Progenitor cell of endocrine pancreas (in vitro differentiated cells): ENCODE results near the gene HSPA1B. TPM values are rescaled to one million over a fixed set of nuclear protein-coding genes. Genes with fewer than 3 reads are reported as not detected.
A peak's percentile ranks its signal among the peaks of the same experiment; 100 is the strongest.

Experiments used
- DNase-seq: peaks from one replicate; pipeline ENCODE4 v3.0.0; 2021; ENCODE audit warnings: low spot score; ENCODE audit not compliant: unreplicated experiment
- H3K27ac Mint-ChIP-seq: 2 replicates; pipeline ENCODE4 v1.8.0; 2021; ENCODE audit warnings: mild to moderate bottlenecking, moderate library complexity, mixed read lengths
- H3K27me3 Mint-ChIP-seq: 2 replicates; pipeline ENCODE4 v1.8.0; 2021; ENCODE audit warnings: mixed read lengths
- H3K36me3 Mint-ChIP-seq: 2 replicates; pipeline ENCODE4 v1.8.0; 2022; ENCODE audit warnings: mixed read lengths; ENCODE audit not compliant: insufficient read depth
- H3K4me1 Mint-ChIP-seq: 2 replicates; pipeline ENCODE4 v1.8.0; 2021; ENCODE audit warnings: low read depth, mixed read lengths
- H3K4me3 Mint-ChIP-seq: 2 replicates; pipeline ENCODE4 v1.8.0; 2021; ENCODE audit warnings: low read depth, mild to moderate bottlenecking, moderate library complexity, mixed read lengths
- H3K9me3 Mint-ChIP-seq: 2 replicates; pipeline ENCODE4 v1.8.0; 2021; ENCODE audit warnings: low read depth, mixed read lengths
- CTCF ChIP-seq: fragments of 200-600 bp; sonication (generic); IDR thresholded peaks from one replicate; pipeline ENCODE4 v1.5.0; 2021; ENCODE audit warnings: antibody characterized with exemption, mild to moderate bottlenecking; ENCODE audit not compliant: unreplicated experiment
- total RNA-seq: library from RNA; stranded (reverse); gene quantifications from 2 replicates; pipeline ENCODE4 v1.2.1, GENCODE V29; 2021

Gene HSPA1B
- total RNA-seq, 1 donor from 2014 or later, result 165 TPM

GRCh38 chr6:31794866-31795615 is 32.5 kb upstream of the HSPA1B start:
- H3K36me3 Mint-ChIP-seq, result peaks cover 2% of the 10 kb centered on the region
- no peak for TF ChIP-seq CTCF
- H3K4me3 Mint-ChIP-seq, result peak overlapping the region; percentile 96
- H3K4me1 Mint-ChIP-seq, result peaks cover 10% of the 10 kb centered on the region
- H3K9me3 Mint-ChIP-seq, result no peaks in the 10 kb centered on the region
- DNase-seq, result no peak
- H3K27me3 Mint-ChIP-seq, result no peaks in the 10 kb centered on the region
- peak overlapping the region; percentile 98 for H3K27ac Mint-ChIP-seq

DNA sequence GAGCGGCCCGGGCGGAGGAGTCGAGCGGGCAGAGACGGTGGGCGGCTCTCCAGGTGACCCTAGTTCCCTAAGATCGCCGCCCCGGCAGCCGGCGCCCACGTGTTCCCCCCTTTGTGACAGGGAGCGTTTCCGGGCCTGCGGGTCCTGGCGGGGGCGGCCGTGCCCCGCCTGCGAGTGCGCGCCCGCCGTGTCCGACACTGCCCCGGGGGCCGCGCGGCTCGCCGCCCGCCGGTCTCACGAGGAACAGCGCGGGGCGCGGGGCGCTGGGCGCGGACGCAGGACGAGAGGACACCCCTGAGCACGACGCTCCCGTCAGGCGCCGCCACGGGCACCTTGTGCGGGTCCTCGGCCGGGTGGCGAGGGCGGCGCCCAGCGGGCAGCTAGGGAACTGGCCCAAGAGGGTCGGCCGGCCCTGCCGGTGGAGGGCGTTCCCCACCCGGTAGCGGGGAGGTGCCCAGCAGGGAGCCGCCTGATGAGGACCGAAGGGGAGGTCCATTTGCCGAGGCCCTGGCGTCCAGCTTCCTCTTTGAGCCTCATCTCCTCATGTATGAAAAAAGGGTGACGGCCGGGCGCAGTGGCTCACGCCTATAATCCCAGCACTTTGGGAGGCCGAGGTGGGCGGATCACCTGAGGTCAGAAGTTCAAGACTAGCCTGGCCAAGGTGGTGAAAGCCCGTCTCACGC is 31.8 kb upstream of the HSPA1B start, which contains the start of gene VARS1:
VARS1 (minus strand) TSS at position 137 of the 683 bp plus-strand sequence. CDS start 535 bp downstream, outside the sequence.
- Mint-ChIP-seq H3K4me1 (peaks cover 10% of the 10 kb centered on the region), H3K4me3 (peak within 1 kb of the TSS; percentile 96), H3K36me3 (peaks cover 2% of the 10 kb centered on the region), H3K9me3 (no peaks in the 10 kb centered on the region), H3K27me3 (no peaks in the 10 kb centered on the region), H3K27ac (peak within 1 kb of the TSS; percentile 98)
- DNase-seq, result peak; percentile 84
- TF ChIP-seq CTCF, result peak; percentile 77

- no peak for DNase-seq
- no peaks in the 10 kb centered on the region for H3K27me3 Mint-ChIP-seq
- no peak overlapping the region for H3K4me3 Mint-ChIP-seq
- no peaks in the 10 kb centered on the region for H3K9me3 Mint-ChIP-seq
- peak overlapping the region; percentile 18 for H3K27ac Mint-ChIP-seq
- H3K4me1 Mint-ChIP-seq, result peaks cover 8% of the 10 kb centered on the region
- no peak for TF ChIP-seq CTCF
- peaks cover 3% of the 10 kb centered on the region for H3K36me3 Mint-ChIP-seq
These were observed 30.5 kb upstream of the HSPA1B start for GRCh38 chr6:31796993-31797385.

- H3K4me3 Mint-ChIP-seq, result no peak overlapping the region
These were observed 29.9 kb upstream of the HSPA1B start for GRCh38 chr6:31797588-31797987.

More at GRCh38 chr6:31797588-31797987, 29.9 kb upstream of the HSPA1B start:
- no peaks in the 10 kb centered on the region for H3K27me3 Mint-ChIP-seq
- H3K27ac Mint-ChIP-seq, result no peak overlapping the region
- DNase-seq, result no peak
- H3K9me3 Mint-ChIP-seq, result no peaks in the 10 kb centered on the region
- peaks cover 3% of the 10 kb centered on the region for H3K36me3 Mint-ChIP-seq
- TF ChIP-seq CTCF, result no peak
- H3K4me1 Mint-ChIP-seq, result peaks cover 8% of the 10 kb centered on the region
